Measurements from ENCODE around the gene TRPV6.

Gene TRPV6

GRCh38 chr7:142894985-142895593 lies 9.5 kb upstream of the TRPV6 start:
- in situ Hi-C loops (cut with HindIII; ENCODE audit: low sequenced_read_pairs), result no loop called here
- DNase-seq (ENCODE audit: low read depth, low spot score), result no peak
- TF ChIP-seq, protein P1, sequence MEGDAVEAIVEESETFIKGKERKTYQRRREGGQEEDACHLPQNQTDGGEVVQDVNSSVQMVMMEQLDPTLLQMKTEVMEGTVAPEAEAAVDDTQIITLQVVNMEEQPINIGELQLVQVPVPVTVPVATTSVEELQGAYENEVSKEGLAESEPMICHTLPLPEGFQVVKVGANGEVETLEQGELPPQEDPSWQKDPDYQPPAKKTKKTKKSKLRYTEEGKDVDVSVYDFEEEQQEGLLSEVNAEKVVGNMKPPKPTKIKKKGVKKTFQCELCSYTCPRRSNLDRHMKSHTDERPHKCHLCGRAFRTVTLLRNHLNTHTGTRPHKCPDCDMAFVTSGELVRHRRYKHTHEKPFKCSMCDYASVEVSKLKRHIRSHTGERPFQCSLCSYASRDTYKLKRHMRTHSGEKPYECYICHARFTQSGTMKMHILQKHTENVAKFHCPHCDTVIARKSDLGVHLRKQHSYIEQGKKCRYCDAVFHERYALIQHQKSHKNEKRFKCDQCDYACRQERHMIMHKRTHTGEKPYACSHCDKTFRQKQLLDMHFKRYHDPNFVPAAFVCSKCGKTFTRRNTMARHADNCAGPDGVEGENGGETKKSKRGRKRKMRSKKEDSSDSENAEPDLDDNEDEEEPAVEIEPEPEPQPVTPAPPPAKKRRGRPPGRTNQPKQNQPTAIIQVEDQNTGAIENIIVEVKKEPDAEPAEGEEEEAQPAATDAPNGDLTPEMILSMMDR (IDR thresholded peaks at IDR 0.05; ENCODE audit: low read depth, low read length), result no peak
- H3K4me3 ChIP-seq (ENCODE audit: low read depth, low read length), result no peak overlapping the region

DNA sequence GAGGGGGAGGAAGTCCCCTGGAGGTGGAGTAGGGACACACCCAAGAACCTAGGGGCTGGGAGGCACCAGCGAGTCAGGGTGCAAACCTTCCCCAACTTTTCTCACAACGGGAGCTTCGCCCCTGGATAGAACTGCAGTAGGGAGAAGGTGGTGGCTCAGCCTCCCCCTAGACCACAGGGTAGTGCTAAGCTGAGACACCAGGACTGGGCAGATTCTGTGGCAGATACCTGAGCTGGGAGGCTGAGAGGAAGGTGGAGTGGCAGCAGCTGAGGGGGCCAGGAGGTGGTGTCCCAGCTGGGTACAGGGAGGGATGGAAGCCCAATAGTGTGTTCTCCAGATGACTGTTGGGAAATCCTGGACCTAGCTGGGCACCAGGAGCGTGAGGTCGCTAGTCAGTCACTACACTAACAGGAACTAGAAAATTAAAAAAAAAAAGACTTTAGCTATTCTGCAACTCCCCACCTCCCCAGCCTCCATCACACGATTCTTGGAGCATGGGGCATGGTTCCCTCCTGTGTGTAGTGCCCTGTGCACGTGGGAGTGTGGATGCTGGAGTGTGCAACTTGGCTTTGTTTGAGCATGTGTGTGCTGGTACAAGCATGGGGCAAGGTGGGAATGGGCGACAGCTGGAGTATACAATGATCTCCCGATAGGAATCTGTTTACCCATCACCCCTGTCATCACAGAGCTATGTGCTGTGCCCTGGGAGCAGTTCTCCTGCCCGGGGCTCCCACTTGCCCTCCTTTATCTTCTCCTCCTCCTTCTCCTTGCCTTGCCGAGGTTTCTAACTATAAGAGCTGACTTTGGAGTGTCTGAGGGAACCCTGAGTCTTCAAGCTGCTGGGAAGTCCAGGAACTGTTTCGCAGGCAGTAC lies 8.8 kb upstream of the TRPV6 start:
- in situ Hi-C loops (cut with HindIII; ENCODE audit: low sequenced_read_pairs), result no loop called here
- no peak for DNase-seq (ENCODE audit: low read depth, low spot score)
- TF ChIP-seq, protein P1 (IDR thresholded peaks at IDR 0.05; ENCODE audit: low read depth, low read length), result no peak
- no peak overlapping the region for H3K4me3 ChIP-seq (ENCODE audit: low read depth, low read length)

- no peak overlapping the region for H3K4me3 ChIP-seq (ENCODE audit: low read depth, low read length)
- TF ChIP-seq, protein P1 (IDR thresholded peaks at IDR 0.05; ENCODE audit: low read depth, low read length), result no peak
- in situ Hi-C loops (cut with HindIII; ENCODE audit: low sequenced_read_pairs), result no loop called here
- no peak for DNase-seq (ENCODE audit: low read depth, low spot score)
Measured at GRCh38 chr7:142892951-142893350, 7.4 kb upstream of the TRPV6 start.

DNA sequence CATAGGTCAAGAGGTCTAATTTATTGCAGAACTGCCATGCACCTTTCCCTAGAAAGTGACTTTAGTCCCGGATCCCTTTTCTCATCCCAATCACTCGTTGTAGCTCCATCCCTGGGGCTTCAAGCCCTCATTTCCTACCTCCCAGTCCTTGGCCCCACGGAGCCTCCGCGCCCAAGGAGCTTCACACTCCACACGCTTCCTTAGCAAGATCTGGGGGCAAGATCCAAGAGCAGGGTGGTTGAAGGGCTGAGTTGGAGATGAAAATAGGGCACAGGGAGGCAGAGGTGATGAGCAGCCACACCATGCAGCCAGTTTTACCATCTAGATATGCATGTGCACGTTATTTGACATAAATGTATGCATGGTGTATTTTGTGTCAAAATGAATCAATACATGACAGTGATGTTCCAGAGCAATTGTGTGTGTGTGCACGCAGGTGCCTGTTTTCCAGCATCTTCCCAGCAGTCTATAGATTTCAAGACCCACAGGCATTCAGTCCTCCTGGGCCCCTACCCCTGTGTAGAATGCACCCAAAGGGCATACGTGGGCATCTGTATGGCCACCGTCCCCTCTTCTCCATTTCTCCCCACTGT lies 6.0 kb upstream of the TRPV6 start:
- no peak for DNase-seq (ENCODE audit: low read depth, low spot score)
- in situ Hi-C loops (cut with HindIII; ENCODE audit: low sequenced_read_pairs), result no loop called here
- TF ChIP-seq, protein P1 (IDR thresholded peaks at IDR 0.05; ENCODE audit: low read depth, low read length), result no peak
- H3K4me3 ChIP-seq (ENCODE audit: low read depth, low read length), result no peak overlapping the region

DNA sequence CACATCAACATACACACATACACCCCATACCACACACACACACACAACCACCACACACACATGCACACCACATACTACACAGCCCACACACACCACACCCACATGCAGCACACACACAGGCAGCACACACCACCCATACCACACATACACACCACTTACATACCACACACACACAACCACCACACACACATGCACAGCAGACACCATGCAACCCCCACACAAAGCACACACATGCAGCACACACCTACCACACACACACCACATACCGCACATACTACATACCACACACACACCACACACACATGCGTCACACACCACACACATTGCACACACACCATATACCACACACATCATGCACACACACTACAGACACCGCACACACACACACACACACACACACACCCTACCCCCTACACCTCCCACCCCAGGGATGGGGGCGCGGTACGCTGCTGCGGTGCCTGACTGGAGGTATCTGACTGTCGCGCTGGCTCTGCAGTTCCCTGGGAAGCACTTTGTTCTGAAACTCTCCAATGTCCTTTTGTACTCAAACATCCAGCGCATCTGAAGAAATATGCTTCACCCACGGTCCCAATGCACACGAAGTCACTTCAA lies 5.4 kb upstream of the TRPV6 start:
- no peak overlapping the region for H3K4me3 ChIP-seq (ENCODE audit: low read depth, low read length)
- in situ Hi-C loops (cut with HindIII; ENCODE audit: low sequenced_read_pairs), result no loop called here
- no peak for DNase-seq (ENCODE audit: low read depth, low spot score)
- TF ChIP-seq, protein P1 (IDR thresholded peaks at IDR 0.05; ENCODE audit: low read depth, low read length), result no peak

DNA sequence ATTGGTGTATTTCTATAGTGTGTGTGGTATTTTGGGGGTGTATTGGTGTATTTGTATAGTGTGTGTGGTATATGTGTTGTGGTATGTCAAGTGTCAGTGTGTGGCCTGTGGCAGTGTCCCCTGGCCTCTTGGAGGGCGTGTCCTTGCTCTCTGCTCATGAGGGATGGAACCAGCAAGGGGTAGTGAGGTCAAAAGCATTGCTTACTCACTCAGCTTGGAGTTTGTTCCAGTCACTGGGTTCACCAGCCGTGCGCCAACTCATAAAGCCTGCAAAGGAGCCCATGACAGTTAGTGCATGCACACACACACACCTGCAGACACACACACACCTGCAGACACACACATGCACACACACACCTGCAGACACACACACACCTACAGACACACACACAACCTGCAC lies 4.3 kb upstream of the TRPV6 start:
- H3K4me3 ChIP-seq (ENCODE audit: low read depth, low read length), result no peak overlapping the region
- TF ChIP-seq, protein P1 (IDR thresholded peaks at IDR 0.05; ENCODE audit: low read depth, low read length), result no peak
- in situ Hi-C loops (cut with HindIII; ENCODE audit: low sequenced_read_pairs), result no loop called here
- no peak for DNase-seq (ENCODE audit: low read depth, low spot score)

Measured in astrocyte of the spinal cord (primary cell).